T-helper 1 cell treated with Interleukin-12 subunit alpha and Interleukin-12 subunit beta and Interleukin-4 antibody, amounts not matched to agents 30 μg/mL and 1 μg/mL, for 36 hours (primary cell): Measurements from ENCODE around the gene KCNE2.

Experiments
- H3K27ac Mint-ChIP-seq: one replicate; pipeline ENCODE4 v1.8.0; 2021; ENCODE audit warnings: mild to moderate bottlenecking, mixed read lengths
- H3K27me3 Mint-ChIP-seq: one replicate; pipeline ENCODE4 v1.8.0; 2021; ENCODE audit warnings: low read depth, mixed read lengths
- H3K36me3 Mint-ChIP-seq: one replicate; pipeline ENCODE4 v1.8.0; 2021; ENCODE audit warnings: low read depth, mixed read lengths
- H3K4me1 Mint-ChIP-seq: one replicate; pipeline ENCODE4 v1.8.0; 2021; ENCODE audit warnings: low read depth, mixed read lengths
- H3K4me3 Mint-ChIP-seq: one replicate; pipeline ENCODE4 v1.8.0; 2021; ENCODE audit warnings: mild to moderate bottlenecking, moderate library complexity, mixed read lengths
- H3K9me3 Mint-ChIP-seq: one replicate; pipeline ENCODE4 v1.8.0; 2021; ENCODE audit warnings: mixed read lengths

The KCNE2 gene

GRCh38 chr21:34363733-34364132 is at the start of gene KCNE2:
Gene KCNE2, plus strand, starts transcription at chr21:34364006. Its CDS starts 6,473 bp downstream, at chr21:34370479.
- Mint-ChIP-seq H3K4me1 (peaks cover 5% of the 10 kb centered on the region), H3K27ac (no peak within 1 kb of the TSS), H3K36me3 (no peaks in the 10 kb centered on the region), H3K27me3 (peaks cover 22% of the 10 kb centered on the region), H3K4me3 (no peak within 1 kb of the TSS), H3K9me3 (no peaks in the 10 kb centered on the region)

DNA sequence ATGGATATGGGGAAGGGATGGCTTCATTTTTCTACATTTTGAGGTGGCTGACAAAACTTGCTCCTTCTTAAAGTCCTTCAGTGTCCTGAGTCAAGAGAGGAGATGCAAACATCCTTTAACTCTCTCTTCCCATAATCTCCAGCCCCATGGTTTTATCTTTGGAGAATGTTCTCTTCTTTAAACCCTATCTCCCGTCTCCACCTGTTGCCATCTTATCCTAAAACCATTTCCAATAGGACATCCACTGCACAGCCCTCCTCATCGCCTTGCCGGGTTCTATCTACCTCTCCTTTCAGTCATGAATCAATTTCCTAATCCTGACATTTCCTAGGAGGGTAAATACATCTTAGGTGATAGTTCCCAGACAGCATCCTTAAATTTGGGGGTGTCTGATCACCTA is 44.2 kb upstream of the KCNE2 start:
- peaks cover 29% of the 10 kb centered on the region for H3K27me3 Mint-ChIP-seq
- no peak overlapping the region for H3K27ac Mint-ChIP-seq
- no peak overlapping the region for H3K4me3 Mint-ChIP-seq
- H3K4me1 Mint-ChIP-seq: peaks cover 2% of the 10 kb centered on the region
- H3K36me3 Mint-ChIP-seq: no peaks in the 10 kb centered on the region
- no peaks in the 10 kb centered on the region for H3K9me3 Mint-ChIP-seq

DNA sequence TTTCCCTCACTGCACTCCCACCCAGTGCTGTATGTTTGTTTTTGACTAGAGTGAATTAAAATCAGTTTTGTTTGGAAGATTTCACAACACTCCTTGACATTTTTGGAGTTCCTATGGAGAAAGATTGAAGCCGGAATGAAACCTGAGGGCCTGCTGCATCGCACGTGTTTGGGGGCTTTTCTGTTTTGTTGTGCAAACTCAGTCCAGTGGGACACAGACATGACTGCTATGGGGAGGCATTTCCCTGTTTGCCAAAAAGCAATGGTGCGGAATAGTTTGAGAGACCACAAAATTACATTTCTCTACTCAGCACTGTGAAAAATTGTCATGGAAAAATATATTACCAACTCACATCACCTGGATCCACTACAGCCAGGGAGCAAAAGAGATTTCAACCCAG is 43.8 kb upstream of the KCNE2 start:
- Mint-ChIP-seq H3K4me3 (no peak overlapping the region), H3K36me3 (no peaks in the 10 kb centered on the region), H3K4me1 (peaks cover 2% of the 10 kb centered on the region), H3K27ac (no peak overlapping the region), H3K9me3 (no peaks in the 10 kb centered on the region), H3K27me3 (peaks cover 29% of the 10 kb centered on the region)

- Mint-ChIP-seq H3K9me3 (no peaks in the 10 kb centered on the region), H3K27me3 (peaks cover 13% of the 10 kb centered on the region), H3K4me1 (no peaks in the 10 kb centered on the region), H3K27ac (no peak overlapping the region), H3K36me3 (no peaks in the 10 kb centered on the region), H3K4me3 (no peak overlapping the region)
Observed at GRCh38 chr21:34330055-34330454, 33.8 kb upstream of the KCNE2 start.

- H3K9me3 Mint-ChIP-seq: no peaks in the 10 kb centered on the region
- peaks cover 11% of the 10 kb centered on the region for H3K27me3 Mint-ChIP-seq
- H3K36me3 Mint-ChIP-seq: no peaks in the 10 kb centered on the region
- H3K4me1 Mint-ChIP-seq: no peaks in the 10 kb centered on the region
- H3K4me3 Mint-ChIP-seq: no peak overlapping the region
- no peak overlapping the region for H3K27ac Mint-ChIP-seq
Observed at GRCh38 chr21:34331726-34332125, 32.1 kb upstream of the KCNE2 start.

DNA sequence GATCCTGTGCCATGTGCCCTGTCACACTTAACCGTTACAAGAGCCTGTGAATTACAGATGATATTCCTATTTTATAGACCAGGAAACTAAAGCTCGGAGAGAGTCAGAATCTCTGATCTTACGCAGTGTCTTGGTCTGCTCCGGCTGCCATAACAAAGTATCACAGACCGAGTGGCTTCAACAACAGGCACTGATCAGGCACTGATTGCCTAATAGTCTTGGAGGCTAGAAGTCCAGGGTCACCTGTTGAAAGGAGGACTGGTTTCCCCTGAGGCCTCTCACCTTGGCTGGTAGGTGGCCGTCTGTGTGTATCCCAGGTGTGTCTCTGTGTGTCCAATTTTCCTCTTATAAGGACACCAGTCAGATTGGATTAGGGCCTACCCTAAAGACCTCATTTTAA is 31.5 kb upstream of the KCNE2 start:
- Mint-ChIP-seq H3K4me3 (no peak overlapping the region), H3K27me3 (peaks cover 7% of the 10 kb centered on the region), H3K27ac (no peak overlapping the region), H3K4me1 (no peaks in the 10 kb centered on the region), H3K36me3 (no peaks in the 10 kb centered on the region), H3K9me3 (no peaks in the 10 kb centered on the region)

DNA sequence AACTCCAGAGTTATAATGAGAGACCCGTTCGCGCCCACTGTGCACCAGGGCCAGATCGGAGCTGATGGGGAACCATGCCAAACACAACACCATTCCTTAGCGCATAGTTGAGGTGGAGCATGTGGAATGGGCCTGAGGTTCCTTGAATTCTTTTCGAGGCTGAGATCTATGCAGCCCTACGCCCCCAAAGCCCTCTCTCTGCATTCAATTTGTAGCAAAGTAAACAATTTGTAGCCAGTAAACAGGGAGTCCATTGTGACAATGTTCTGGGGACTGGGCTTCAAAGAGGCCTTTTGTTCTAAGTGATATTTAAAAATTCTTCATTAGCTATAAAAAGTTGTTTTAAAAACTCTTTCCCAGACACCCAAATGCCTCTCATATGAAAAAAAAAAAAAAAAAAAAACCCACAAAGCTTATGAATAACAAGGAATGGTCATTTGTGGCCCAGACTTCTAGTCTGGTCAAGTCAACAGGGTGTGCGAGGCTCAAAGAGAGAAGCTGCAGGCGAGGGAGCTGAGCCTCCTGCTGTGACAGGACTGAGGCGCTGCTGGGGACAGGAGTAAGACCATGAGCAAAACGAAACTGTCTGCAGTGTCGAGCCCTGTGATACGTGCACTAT is 30.6 kb upstream of the KCNE2 start:
- H3K4me1 Mint-ChIP-seq: peaks cover 5% of the 10 kb centered on the region
- no peak overlapping the region for H3K4me3 Mint-ChIP-seq
- H3K9me3 Mint-ChIP-seq: no peaks in the 10 kb centered on the region
- no peaks in the 10 kb centered on the region for H3K27me3 Mint-ChIP-seq
- H3K27ac Mint-ChIP-seq: no peak overlapping the region
- no peaks in the 10 kb centered on the region for H3K36me3 Mint-ChIP-seq

DNA sequence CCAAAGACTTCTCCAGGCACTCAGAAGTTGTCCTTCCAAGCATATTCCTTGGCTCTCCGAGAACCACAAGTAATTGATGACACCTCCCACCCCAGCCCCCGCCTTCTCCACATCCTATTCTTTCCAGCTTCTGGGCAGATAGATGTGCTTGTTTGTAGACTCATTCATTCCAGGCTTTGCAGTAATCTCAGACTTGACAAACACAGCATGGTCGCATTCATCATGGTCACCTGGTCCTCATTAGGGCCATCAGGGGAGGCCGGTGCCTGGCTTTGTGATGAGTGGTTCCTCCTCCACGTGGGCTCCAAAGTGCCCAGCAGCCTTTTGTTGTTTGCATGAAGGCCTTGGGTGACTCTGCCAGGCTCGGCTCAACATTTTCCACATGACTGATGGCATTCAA is 28.5 kb upstream of the KCNE2 start:
- no peak overlapping the region for H3K4me3 Mint-ChIP-seq
- H3K4me1 Mint-ChIP-seq: peaks cover 9% of the 10 kb centered on the region
- H3K27me3 Mint-ChIP-seq: no peaks in the 10 kb centered on the region
- H3K9me3 Mint-ChIP-seq: no peaks in the 10 kb centered on the region
- no peak overlapping the region for H3K27ac Mint-ChIP-seq
- no peaks in the 10 kb centered on the region for H3K36me3 Mint-ChIP-seq

DNA sequence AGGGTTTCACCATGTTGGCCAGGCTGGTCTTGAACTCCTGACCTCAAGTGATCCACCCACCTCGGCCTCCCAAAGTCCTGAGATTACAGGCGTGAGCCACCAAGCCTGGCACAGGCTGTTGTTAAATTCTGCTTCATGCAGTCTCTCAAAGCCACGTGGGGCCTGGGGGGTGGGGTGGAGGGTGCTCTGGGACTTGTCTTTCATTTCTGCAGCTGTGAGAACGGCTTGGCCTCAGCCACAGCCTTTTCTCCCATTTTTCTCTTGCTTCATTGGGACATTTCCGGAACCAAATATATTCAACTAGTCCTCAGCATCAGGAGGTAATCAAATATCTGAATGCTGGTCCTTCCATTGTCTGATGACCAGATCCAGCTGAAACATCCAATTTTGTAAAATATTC is 27.6 kb upstream of the KCNE2 start:
- peaks cover 12% of the 10 kb centered on the region for H3K4me1 Mint-ChIP-seq
- H3K9me3 Mint-ChIP-seq: no peaks in the 10 kb centered on the region
- H3K36me3 Mint-ChIP-seq: no peaks in the 10 kb centered on the region

GRCh38 chr21:34336756-34337391 is 26.9 kb upstream of the KCNE2 start:
- Mint-ChIP-seq H3K9me3 (no peaks in the 10 kb centered on the region), H3K27ac (no peak overlapping the region), H3K4me1 (peaks cover 12% of the 10 kb centered on the region), H3K27me3 (no peaks in the 10 kb centered on the region), H3K4me3 (no peak overlapping the region), H3K36me3 (no peaks in the 10 kb centered on the region)

More for the DNA sequence above, 27.6 kb upstream of the KCNE2 start:
- H3K27me3 Mint-ChIP-seq: no peaks in the 10 kb centered on the region
- H3K4me3 Mint-ChIP-seq: no peak overlapping the region
- H3K27ac Mint-ChIP-seq: no peak overlapping the region

- H3K27ac Mint-ChIP-seq: no peak overlapping the region
- H3K27me3 Mint-ChIP-seq: no peaks in the 10 kb centered on the region
- no peak overlapping the region for H3K4me3 Mint-ChIP-seq
- H3K9me3 Mint-ChIP-seq: no peaks in the 10 kb centered on the region
- no peaks in the 10 kb centered on the region for H3K36me3 Mint-ChIP-seq
- peaks cover 12% of the 10 kb centered on the region for H3K4me1 Mint-ChIP-seq
Observed at GRCh38 chr21:34337741-34338140, 26.1 kb upstream of the KCNE2 start.

- H3K9me3 Mint-ChIP-seq: no peaks in the 10 kb centered on the region
- H3K27ac Mint-ChIP-seq: no peak overlapping the region
- no peak overlapping the region for H3K4me3 Mint-ChIP-seq
- no peaks in the 10 kb centered on the region for H3K27me3 Mint-ChIP-seq
- H3K4me1 Mint-ChIP-seq: peaks cover 12% of the 10 kb centered on the region
- H3K36me3 Mint-ChIP-seq: no peaks in the 10 kb centered on the region
Observed at GRCh38 chr21:34338226-34338625, 25.6 kb upstream of the KCNE2 start.

DNA sequence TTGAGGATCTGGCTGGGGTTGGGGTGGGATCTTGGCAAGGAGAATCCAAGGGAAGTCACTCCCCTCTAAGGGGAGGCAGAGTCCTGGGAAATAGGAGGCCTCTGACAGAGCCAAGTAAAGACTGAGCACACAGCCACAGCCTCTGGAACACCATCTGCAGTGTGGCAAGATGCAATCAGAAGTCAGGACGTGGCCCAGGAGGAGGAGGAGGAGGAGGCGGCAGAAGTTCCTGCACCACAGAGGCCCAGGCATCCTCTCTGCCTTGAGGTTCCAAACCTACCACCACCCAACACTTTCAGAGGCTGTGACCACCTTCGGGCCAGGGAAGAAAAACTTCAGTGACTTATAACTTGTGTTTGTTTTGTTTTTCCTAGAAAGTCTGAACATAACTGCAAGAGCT is 23.7 kb upstream of the KCNE2 start:
- Mint-ChIP-seq H3K4me3 (no peak overlapping the region), H3K27me3 (no peaks in the 10 kb centered on the region), H3K27ac (no peak overlapping the region), H3K36me3 (no peaks in the 10 kb centered on the region), H3K4me1 (peaks cover 12% of the 10 kb centered on the region), H3K9me3 (no peaks in the 10 kb centered on the region)

- Mint-ChIP-seq H3K27me3 (peaks cover 2% of the 10 kb centered on the region), H3K36me3 (no peaks in the 10 kb centered on the region), H3K9me3 (no peaks in the 10 kb centered on the region), H3K27ac (no peak overlapping the region), H3K4me1 (peaks cover 16% of the 10 kb centered on the region), H3K4me3 (no peak overlapping the region)
Observed at GRCh38 chr21:34342476-34342875, 21.3 kb upstream of the KCNE2 start.

GRCh38 chr21:34343347-34343746 is 20.5 kb upstream of the KCNE2 start:
- H3K27me3 Mint-ChIP-seq: peaks cover 2% of the 10 kb centered on the region
- H3K4me3 Mint-ChIP-seq: no peak overlapping the region
- no peak overlapping the region for H3K27ac Mint-ChIP-seq
- peaks cover 15% of the 10 kb centered on the region for H3K4me1 Mint-ChIP-seq
- H3K9me3 Mint-ChIP-seq: no peaks in the 10 kb centered on the region
- no peaks in the 10 kb centered on the region for H3K36me3 Mint-ChIP-seq
